COLO668 (cell line): ENCODE results near the gene TFG.

ENCODE experiments used
- DNase-seq: peaks from one replicate; lab custom pipeline; 2025; ENCODE audit not compliant: unreplicated experiment; lab: John Stamatoyannopoulos, UW

TFG gene

DNA sequence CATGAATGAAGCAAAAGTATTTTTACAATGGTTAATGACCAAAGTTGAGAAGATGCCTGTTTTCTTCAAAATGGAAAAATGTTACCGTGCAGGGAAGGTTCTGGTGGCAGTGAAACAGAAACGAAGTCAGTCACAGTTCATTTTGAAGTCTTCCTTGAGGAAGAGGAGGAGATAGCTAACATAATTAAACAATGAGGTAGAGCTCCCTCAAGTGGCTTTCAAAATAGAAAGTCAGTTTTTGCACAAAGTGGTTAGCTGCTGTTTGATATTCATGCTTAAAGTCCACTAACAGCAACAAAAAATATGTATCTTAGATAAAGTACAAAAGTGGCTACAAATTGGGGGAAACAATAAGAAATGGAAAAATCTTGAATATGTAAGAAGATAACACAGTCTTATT, 87.3 kb downstream of the TFG start:
- no peak for DNase-seq

- DNase-seq = no peak
Measured at GRCh38 chr3:100798012-100798411, 88.7 kb downstream of the TFG start.
